Parathyroid adenoma (tissue), 2 donors: ENCODE data around the gene NFATC3.

Experiments used
- H2AFZ ChIP-seq: fragments of 300-600 bp; sonication (generic); one replicate; pipeline ENCODE4 v1.7.0; 2017; ENCODE audit warnings: antibody characterized with exemption, mild to moderate bottlenecking
- H3K27ac ChIP-seq: fragments of 300-600 bp; sonication (generic); one replicate; pipeline ENCODE4 v1.7.0; 2017
- H3K27me3 ChIP-seq: fragments of 300-600 bp; sonication (generic); one replicate; pipeline ENCODE4 v1.7.0; 2017; ENCODE audit warnings: low read length; ENCODE audit not compliant: control insufficient read depth, insufficient read depth
- H3K36me3 ChIP-seq: fragments of 300-600 bp; sonication (generic); one replicate; pipeline ENCODE4 v1.7.0; 2017; ENCODE audit warnings: low read length; ENCODE audit not compliant: control insufficient read depth, insufficient read depth
- H3K4me1 ChIP-seq: fragments of 300-600 bp; sonication (generic); one replicate; pipeline ENCODE4 v1.7.0; 2017; ENCODE audit warnings: control low read depth
- H3K4me2 ChIP-seq: fragments of 300-600 bp; sonication (generic); one replicate; pipeline ENCODE4 v1.7.0; 2017; ENCODE audit warnings: low read length
- H3K4me3 ChIP-seq: fragments of 300-600 bp; sonication (generic); one replicate; pipeline ENCODE4 v1.7.0; 2017; ENCODE audit warnings: low read depth, low read length
- H3K79me2 ChIP-seq: fragments of 300-600 bp; sonication (generic); one replicate; pipeline ENCODE4 v1.7.0; 2017; ENCODE audit warnings: control low read depth
- H3K9ac ChIP-seq: fragments of 300-600 bp; sonication (generic); one replicate; pipeline ENCODE4 v1.7.0; 2017; ENCODE audit warnings: mild to moderate bottlenecking
- H3K9me3 ChIP-seq: fragments of 300-600 bp; sonication (generic); one replicate; pipeline ENCODE4 v1.7.0; 2017; ENCODE audit warnings: low read length; ENCODE audit not compliant: control insufficient read depth
- TF ChIP-seq, protein P1 (sequence below): fragments of 300-600 bp; sonication (generic); IDR thresholded peaks from one replicate; pipeline ENCODE4 v1.7.0; 2017; ENCODE audit warnings: antibody characterized with exemption, mild to moderate bottlenecking
- donor health status: primary hyperparathyroidism.

The NFATC3 gene

DNA sequence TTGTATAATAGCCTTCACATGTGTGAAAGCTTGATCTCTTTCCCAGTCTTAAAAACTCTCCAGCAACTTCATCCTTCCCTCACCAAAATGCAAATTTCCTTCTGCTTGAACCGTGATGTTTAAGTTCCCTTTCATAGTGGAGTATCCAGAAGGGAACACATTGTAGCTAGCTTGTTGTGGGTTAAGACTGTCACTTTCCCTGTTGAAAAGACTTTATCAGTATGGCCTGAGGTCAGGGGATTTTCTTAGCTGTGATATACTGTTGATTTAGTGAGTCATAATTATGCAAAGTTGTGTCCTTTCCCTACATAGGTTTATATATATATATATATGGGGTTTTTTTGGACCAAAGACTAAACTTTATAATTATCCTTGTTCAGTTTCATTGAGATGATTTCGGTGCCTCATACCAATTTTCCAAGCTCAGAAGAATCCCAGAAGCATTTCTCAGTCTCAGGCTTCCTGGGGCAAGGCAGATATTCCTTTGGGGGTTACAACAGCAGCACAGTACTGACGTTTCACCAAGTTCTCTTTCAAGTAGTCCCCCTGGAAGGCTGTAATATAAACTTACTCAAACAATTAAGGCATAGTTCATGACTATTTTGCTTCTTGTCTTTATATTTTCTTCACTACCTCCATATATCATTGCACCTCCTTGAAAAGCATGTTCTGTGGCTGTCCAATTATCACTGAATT is 115.1 kb downstream of the NFATC3 start:
- TF ChIP-seq, protein P1, sequence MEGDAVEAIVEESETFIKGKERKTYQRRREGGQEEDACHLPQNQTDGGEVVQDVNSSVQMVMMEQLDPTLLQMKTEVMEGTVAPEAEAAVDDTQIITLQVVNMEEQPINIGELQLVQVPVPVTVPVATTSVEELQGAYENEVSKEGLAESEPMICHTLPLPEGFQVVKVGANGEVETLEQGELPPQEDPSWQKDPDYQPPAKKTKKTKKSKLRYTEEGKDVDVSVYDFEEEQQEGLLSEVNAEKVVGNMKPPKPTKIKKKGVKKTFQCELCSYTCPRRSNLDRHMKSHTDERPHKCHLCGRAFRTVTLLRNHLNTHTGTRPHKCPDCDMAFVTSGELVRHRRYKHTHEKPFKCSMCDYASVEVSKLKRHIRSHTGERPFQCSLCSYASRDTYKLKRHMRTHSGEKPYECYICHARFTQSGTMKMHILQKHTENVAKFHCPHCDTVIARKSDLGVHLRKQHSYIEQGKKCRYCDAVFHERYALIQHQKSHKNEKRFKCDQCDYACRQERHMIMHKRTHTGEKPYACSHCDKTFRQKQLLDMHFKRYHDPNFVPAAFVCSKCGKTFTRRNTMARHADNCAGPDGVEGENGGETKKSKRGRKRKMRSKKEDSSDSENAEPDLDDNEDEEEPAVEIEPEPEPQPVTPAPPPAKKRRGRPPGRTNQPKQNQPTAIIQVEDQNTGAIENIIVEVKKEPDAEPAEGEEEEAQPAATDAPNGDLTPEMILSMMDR, result no peak
- peaks cover 8% of the 10 kb centered on the region for H3K79me2 ChIP-seq
- H3K4me1 ChIP-seq, result peaks cover 5% of the 10 kb centered on the region
- H3K9me3 ChIP-seq, result no peaks in the 10 kb centered on the region
- H2AFZ ChIP-seq, result no peak overlapping the region
- H3K27ac ChIP-seq, result peak overlapping the region; percentile 5
- H3K27me3 ChIP-seq, result no peaks in the 10 kb centered on the region
- H3K36me3 ChIP-seq, result no peaks in the 10 kb centered on the region
- no peak overlapping the region for H3K4me2 ChIP-seq
- no peak overlapping the region for H3K9ac ChIP-seq
- H3K4me3 ChIP-seq, result no peak overlapping the region

DNA sequence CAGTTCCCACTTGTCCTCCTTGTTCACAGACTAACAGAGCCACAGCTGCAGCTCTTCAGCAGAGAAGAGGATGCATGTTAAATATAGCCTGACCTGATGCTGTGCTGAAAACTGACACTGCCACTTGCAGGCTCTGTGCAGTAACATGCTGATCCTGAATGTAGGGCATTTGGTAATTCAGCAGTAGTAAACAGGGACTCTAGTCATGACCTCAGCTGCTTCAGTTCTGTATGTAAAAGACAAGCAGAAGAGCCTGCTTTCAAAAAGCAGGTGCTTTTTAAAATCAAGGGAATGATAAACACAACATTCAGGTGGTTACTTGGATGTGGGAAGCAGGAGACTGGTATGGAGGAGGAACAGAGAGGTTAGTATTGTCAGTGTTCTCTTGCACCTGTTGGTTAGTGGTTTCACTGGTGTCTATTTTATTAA is 116.9 kb downstream of the NFATC3 start:
- Histone ChIP-seq H3K27ac (no peak overlapping the region), H3K4me3 (no peak overlapping the region), H3K4me1 (peaks cover 5% of the 10 kb centered on the region), H3K27me3 (no peaks in the 10 kb centered on the region), H3K36me3 (no peaks in the 10 kb centered on the region), H3K9ac (no peak overlapping the region), H2AFZ (no peak overlapping the region), H3K79me2 (peaks cover 6% of the 10 kb centered on the region), H3K9me3 (no peaks in the 10 kb centered on the region), H3K4me2 (no peak overlapping the region)
- TF ChIP-seq, protein P1, result no peak

- TF ChIP-seq, protein P1, result no peak
- no peak overlapping the region for H2AFZ ChIP-seq
- H3K36me3 ChIP-seq, result no peaks in the 10 kb centered on the region
- H3K4me1 ChIP-seq, result peaks cover 3% of the 10 kb centered on the region
- H3K9ac ChIP-seq, result no peak overlapping the region
- H3K27me3 ChIP-seq, result no peaks in the 10 kb centered on the region
- no peaks in the 10 kb centered on the region for H3K9me3 ChIP-seq
- peaks cover 22% of the 10 kb centered on the region for H3K79me2 ChIP-seq
- H3K4me2 ChIP-seq, result no peak overlapping the region
- H3K4me3 ChIP-seq, result no peak overlapping the region
- H3K27ac ChIP-seq, result no peak overlapping the region
These were observed 121.1 kb downstream of the NFATC3 start for GRCh38 chr16:68206245-68206644.

GRCh38 chr16:68214726-68215125 is 129.6 kb downstream of the NFATC3 start:
- Histone ChIP-seq H3K4me1 (peaks cover 18% of the 10 kb centered on the region), H2AFZ (no peak overlapping the region), H3K36me3 (no peaks in the 10 kb centered on the region), H3K27me3 (no peaks in the 10 kb centered on the region), H3K9ac (no peak overlapping the region), H3K4me3 (no peak overlapping the region), H3K27ac (no peak overlapping the region), H3K4me2 (no peak overlapping the region), H3K79me2 (peaks cover 4% of the 10 kb centered on the region), H3K9me3 (no peaks in the 10 kb centered on the region)
- TF ChIP-seq, protein P1, result no peak

DNA sequence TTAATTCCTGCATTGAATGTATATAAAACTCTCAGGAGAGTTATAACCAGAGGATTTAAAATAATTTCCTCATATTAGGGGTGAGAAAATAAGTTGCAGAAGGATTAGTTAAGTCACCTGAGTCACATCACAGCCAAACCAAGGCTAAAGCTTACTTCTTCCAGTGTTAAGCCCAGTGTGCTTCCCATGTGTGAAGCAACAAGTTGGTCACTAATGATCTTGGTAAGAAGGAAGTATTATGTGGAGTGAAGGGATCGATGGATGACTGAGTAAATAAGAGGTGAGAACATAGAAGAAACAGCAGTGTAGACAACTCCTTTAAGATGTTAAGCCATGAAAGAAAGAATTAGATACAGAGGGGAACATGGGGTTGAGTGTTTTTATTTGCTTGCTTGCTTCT is 130.1 kb downstream of the NFATC3 start:
- Histone ChIP-seq H3K4me3 (no peak overlapping the region), H3K4me1 (peaks cover 18% of the 10 kb centered on the region)

More for the DNA sequence above, 130.1 kb downstream of the NFATC3 start:
- H3K79me2 ChIP-seq, result peaks cover 2% of the 10 kb centered on the region
- H3K27me3 ChIP-seq, result no peaks in the 10 kb centered on the region
- TF ChIP-seq, protein P1, result no peak
- H3K9ac ChIP-seq, result no peak overlapping the region
- H2AFZ ChIP-seq, result no peak overlapping the region
- no peak overlapping the region for H3K4me2 ChIP-seq
- H3K36me3 ChIP-seq, result no peaks in the 10 kb centered on the region
- H3K9me3 ChIP-seq, result no peaks in the 10 kb centered on the region
- H3K27ac ChIP-seq, result no peak overlapping the region
